WERI-Rb-1 (cell line): ENCODE data around the gene HIPK2.

Experiments used
- DNase-seq: peaks from one replicate; pipeline ENCODE4 v3.0.0-alpha.2; 2020
- H3K27ac ChIP-seq: fragments of 250-450 bp; sonication (Bioruptor Pico); 2 replicates; pipeline ENCODE4 v1.5.1; 2020; ENCODE audit warnings: mild to moderate bottlenecking, moderate library complexity
- H3K27me3 ChIP-seq: fragments of 250-450 bp; sonication (Bioruptor Pico); 2 replicates; pipeline ENCODE4 v1.5.1; 2021; ENCODE audit warnings: mild to moderate bottlenecking, low read depth, moderate library complexity; ENCODE audit not compliant: insufficient read depth, severe bottlenecking
- H3K36me3 ChIP-seq: fragments of 250-450 bp; sonication (Bioruptor Pico); 2 replicates; pipeline ENCODE4 v1.5.1; 2020; ENCODE audit warnings: mild to moderate bottlenecking, moderate library complexity
- H3K4me3 ChIP-seq: 2 replicates; pipeline ENCODE4 v1.5.1; 2011; ENCODE audit warnings: low read depth, mild to moderate bottlenecking, control low read depth, low read length
- H3K9me3 ChIP-seq: fragments of 250-450 bp; sonication (Bioruptor Pico); 2 replicates; pipeline ENCODE4 v1.5.1; 2021; ENCODE audit warnings: mild to moderate bottlenecking, moderate library complexity; ENCODE audit not compliant: severe bottlenecking
- CTCF ChIP-seq: IDR thresholded peaks from 2 replicates; pipeline ENCODE4 v1.5.1; 2011; ENCODE audit warnings: low read depth, mild to moderate bottlenecking, control low read depth, inconsistent platforms, low read length

HIPK2 gene

GRCh38 chr7:139699640-139700504 is 77.9 kb downstream of the HIPK2 start:
- TF ChIP-seq CTCF: peak; percentile 38; the same call in 1 of the 2 replicates
- H3K9me3 ChIP-seq: no peaks in the 10 kb centered on the region
- no peak overlapping the region for H3K4me3 ChIP-seq
- no peaks in the 10 kb centered on the region for H3K27me3 ChIP-seq
- peak; percentile 25 for DNase-seq
- no peak overlapping the region for H3K27ac ChIP-seq
- peaks cover 36% of the 10 kb centered on the region for H3K36me3 ChIP-seq

GRCh38 chr7:139698844-139699243 is 79.0 kb downstream of the HIPK2 start:
- Histone ChIP-seq H3K4me3 (no peak overlapping the region), H3K36me3 (peaks cover 40% of the 10 kb centered on the region), H3K27ac (no peak overlapping the region), H3K27me3 (no peaks in the 10 kb centered on the region), H3K9me3 (no peaks in the 10 kb centered on the region)
- no peak for TF ChIP-seq CTCF
- no peak for DNase-seq

GRCh38 chr7:139698278-139698677 is 79.5 kb downstream of the HIPK2 start:
- no peak overlapping the region for H3K27ac ChIP-seq
- no peaks in the 10 kb centered on the region for H3K9me3 ChIP-seq
- no peak overlapping the region for H3K4me3 ChIP-seq
- DNase-seq: no peak
- H3K27me3 ChIP-seq: no peaks in the 10 kb centered on the region
- TF ChIP-seq CTCF: no peak
- H3K36me3 ChIP-seq: peaks cover 40% of the 10 kb centered on the region

GRCh38 chr7:139697056-139697455 is 80.7 kb downstream of the HIPK2 start:
- H3K27ac ChIP-seq: no peak overlapping the region
- H3K4me3 ChIP-seq: no peak overlapping the region
- peaks cover 34% of the 10 kb centered on the region for H3K36me3 ChIP-seq
- no peak for TF ChIP-seq CTCF
- DNase-seq: peak; percentile 33
- H3K27me3 ChIP-seq: no peaks in the 10 kb centered on the region
- H3K9me3 ChIP-seq: no peaks in the 10 kb centered on the region

GRCh38 chr7:139696552-139696951 is 81.2 kb downstream of the HIPK2 start:
- Histone ChIP-seq H3K27ac (no peak overlapping the region), H3K27me3 (no peaks in the 10 kb centered on the region), H3K36me3 (peaks cover 31% of the 10 kb centered on the region), H3K9me3 (no peaks in the 10 kb centered on the region), H3K4me3 (no peak overlapping the region)
- no peak for TF ChIP-seq CTCF
- no peak for DNase-seq
